ENCODE results near the gene CGB1. TPM values are rescaled to one million over a fixed set of nuclear protein-coding genes. Genes with fewer than 3 reads are reported as not detected.
A peak's percentile ranks its signal among the peaks of the same experiment; 100 is the strongest.
"Not testable (repeated sequence)": the region's sequence is repeated elsewhere in the genome, so short reads cannot be mapped to it uniquely, and the experiment has no call there.

Gene CGB1
- total and polyA plus RNA-seq, 9 of the 15 experiments (the other 6 are each of a cell fraction or from before 2014, with no cell fraction given), result not detected

GRCh38 chr19:49036815-49037214 is at the start of gene CGB1 (continued):
- TF ChIP-seq HDAC1 (IDR thresholded peaks at IDR 0.05) (peak in 1 of 2 experiments; percentile 61; a peak in 1 of 4 replicates), CSDE1 (IDR thresholded peaks at IDR 0.05) (peak in 1 of 2 experiments; percentile 53; a peak in 1 of 4 replicates), ZBTB40 (IDR thresholded peaks at IDR 0.05) (peak; percentile 72), KDM1A (IDR thresholded peaks at IDR 0.05) (peak; percentile 84 to 93), ZNF384 (IDR thresholded peaks at IDR 0.05; ENCODE audit: low read depth, low read length) (peak; percentile 46; the same call in 1 of the 2 replicates), HCFC1 (IDR thresholded peaks at IDR 0.05; ENCODE audit: low read depth, low read length) (0 out of 2 replicates have a peak, but pooled peaks have one; percentile 31), BHLHE40 (IDR thresholded peaks at IDR 0.05; ENCODE audit: low read length) (0 out of 2 replicates have a peak, but pooled peaks have one; percentile 4), TBP (optimal IDR thresholded peaks at IDR 0.05; ENCODE audit: low read depth, low read length) (peak; percentile 94), CREM (IDR thresholded peaks at IDR 0.05; ENCODE audit: low read depth) (peak; percentile 93), MBD2 (IDR thresholded peaks at IDR 0.05; ENCODE audit: borderline replicate concordance, low read depth) (peak; percentile 53; the same call in 1 of the 2 replicates), CREB1 (IDR thresholded peaks at IDR 0.05) (peak; percentile 84), CREB1 (CRISPR knock-in tag; IDR thresholded peaks at IDR 0.05) (peak; percentile 89), RAD21 (CRISPR knock-in tag; conservative IDR thresholded peaks at IDR 0.05 in 1 of 2, IDR thresholded peaks at IDR 0.05 in 1 of 2) (peak in 1 of 2 experiments; percentile 42; a peak in 2 of 4 replicates), RFX5 (IDR thresholded peaks at IDR 0.05; ENCODE audit: low read depth, low read length) (peak; percentile 47; the same call in 1 of the 2 replicates)
- not testable (repeated sequence) for TF ChIP-seq ZBTB40 (CRISPR knock-in tag; IDR thresholded peaks at IDR 0.05)
- TF ChIP-seq, protein P1, sequence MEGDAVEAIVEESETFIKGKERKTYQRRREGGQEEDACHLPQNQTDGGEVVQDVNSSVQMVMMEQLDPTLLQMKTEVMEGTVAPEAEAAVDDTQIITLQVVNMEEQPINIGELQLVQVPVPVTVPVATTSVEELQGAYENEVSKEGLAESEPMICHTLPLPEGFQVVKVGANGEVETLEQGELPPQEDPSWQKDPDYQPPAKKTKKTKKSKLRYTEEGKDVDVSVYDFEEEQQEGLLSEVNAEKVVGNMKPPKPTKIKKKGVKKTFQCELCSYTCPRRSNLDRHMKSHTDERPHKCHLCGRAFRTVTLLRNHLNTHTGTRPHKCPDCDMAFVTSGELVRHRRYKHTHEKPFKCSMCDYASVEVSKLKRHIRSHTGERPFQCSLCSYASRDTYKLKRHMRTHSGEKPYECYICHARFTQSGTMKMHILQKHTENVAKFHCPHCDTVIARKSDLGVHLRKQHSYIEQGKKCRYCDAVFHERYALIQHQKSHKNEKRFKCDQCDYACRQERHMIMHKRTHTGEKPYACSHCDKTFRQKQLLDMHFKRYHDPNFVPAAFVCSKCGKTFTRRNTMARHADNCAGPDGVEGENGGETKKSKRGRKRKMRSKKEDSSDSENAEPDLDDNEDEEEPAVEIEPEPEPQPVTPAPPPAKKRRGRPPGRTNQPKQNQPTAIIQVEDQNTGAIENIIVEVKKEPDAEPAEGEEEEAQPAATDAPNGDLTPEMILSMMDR (IDR thresholded peaks at IDR 0.05 in 2 of 3, conservative IDR thresholded peaks at IDR 0.05 in 1 of 3; ENCODE audit: insufficient read depth in 2 of 3, low read depth in 1 of 3, low read length in 3 of 3), result peak; percentile 72 to 93 (median 89)
- TF ChIP-seq, protein P2, sequence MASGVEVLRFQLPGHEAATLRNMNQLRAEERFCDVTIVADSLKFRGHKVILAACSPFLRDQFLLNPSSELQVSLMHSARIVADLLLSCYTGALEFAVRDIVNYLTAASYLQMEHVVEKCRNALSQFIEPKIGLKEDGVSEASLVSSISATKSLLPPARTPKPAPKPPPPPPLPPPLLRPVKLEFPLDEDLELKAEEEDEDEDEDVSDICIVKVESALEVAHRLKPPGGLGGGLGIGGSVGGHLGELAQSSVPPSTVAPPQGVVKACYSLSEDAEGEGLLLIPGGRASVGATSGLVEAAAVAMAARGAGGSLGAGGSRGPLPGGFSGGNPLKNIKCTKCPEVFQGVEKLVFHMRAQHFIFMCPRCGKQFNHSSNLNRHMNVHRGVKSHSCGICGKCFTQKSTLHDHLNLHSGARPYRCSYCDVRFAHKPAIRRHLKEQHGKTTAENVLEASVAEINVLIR (CRISPR knock-in tag; IDR thresholded peaks at IDR 0.05), result peak; percentile 68

All from K562 (cell line).